Loucy (cell line): ENCODE results near the gene YIPF5.

ENCODE experiments used
- CTCF ChIP-seq: fragments of 200-600 bp; sonication (generic); conservative IDR thresholded peaks from 2 replicates; pipeline ENCODE4 v1.5.1; 2014; ENCODE audit warnings: mild to moderate bottlenecking, antibody characterized with exemption, low read length
- EZH2phosphoT487 ChIP-seq: fragments of 200-600 bp; IDR thresholded peaks from 2 replicates; pipeline ENCODE4 v1.6.1; 2018; ENCODE audit warnings: antibody characterized with exemption, mild to moderate bottlenecking, moderate library complexity, borderline replicate concordance

GRCh38 chr5:144170276-144171024, at the start of gene YIPF5, which contains the start of gene KCTD16:
- TF ChIP-seq CTCF, result no peak
- no peak for TF ChIP-seq EZH2phosphoT487
